GM21576 (cell line): ENCODE results near the gene ACOT8.
"Not testable (repeated sequence)": the region's sequence is repeated elsewhere in the genome, so short reads cannot be mapped to it uniquely, and the experiment has no call there.

Experiments
- ATAC-seq: cut with Tn5 transposase; IDR thresholded peaks from one replicate; pipeline ENCODE4 v1.9.1; 2021; ENCODE audit warnings: mild to moderate bottlenecking, moderate library complexity; ENCODE audit not compliant: unreplicated experiment

Gene ACOT8

GRCh38 chr20:45798935-45799642 lies 58.1 kb downstream of the ACOT8 start:
- no peak for ATAC-seq

DNA sequence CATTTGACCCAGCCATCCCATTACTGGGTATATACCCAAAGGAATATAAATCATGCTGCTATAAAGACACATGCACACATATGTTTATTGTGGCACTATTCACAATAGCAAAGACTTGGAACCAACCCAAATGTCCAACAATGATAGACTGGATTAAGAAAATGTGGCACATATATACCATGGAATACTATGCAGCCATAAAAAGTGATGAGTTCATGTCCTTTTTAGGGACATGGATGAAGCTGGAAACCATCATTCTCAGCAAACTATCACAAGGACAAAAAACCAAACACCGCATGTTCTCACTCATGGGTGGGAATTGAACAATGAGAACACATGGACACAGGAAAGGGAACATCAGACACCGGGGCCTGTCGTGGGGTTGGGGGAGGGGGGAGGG lies 59.2 kb downstream of the ACOT8 start:
- ATAC-seq: not testable (repeated sequence)

GRCh38 chr20:45797510-45797909 lies 59.7 kb downstream of the ACOT8 start:
- ATAC-seq: not testable (repeated sequence)

DNA sequence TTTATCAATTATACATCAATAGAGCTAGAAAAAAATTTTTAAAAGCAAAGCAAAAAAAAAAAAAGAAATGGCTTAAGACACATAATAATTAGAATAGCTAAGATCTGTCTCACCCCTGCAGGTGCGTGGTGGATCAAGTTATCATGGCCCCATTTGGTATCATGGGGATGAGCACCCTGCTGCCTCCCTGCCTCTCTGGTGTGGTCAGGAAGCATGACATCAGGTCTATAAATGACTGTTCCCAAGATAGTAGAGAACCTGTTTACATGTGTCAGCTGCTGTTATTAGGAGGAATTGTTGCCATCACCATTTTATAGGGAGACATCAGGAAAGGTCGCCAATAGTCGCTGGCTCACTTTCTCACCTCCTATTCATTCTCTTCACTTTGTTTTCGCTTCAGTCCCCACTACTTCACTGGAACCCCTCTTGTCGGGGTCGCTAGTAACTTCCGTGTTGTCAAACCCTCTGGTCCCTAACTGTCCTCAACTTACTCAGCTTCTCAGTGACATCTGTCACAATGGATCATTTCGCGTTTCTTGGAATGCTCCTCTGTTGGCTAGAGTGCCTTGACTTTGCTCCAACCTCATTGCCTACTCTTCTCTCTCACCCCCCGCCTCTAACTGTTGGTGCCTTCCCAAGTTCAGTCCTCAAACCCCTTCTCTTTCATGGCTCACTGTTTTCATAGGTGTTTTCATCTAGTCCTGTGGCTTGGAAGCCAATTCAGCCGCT lies 60.7 kb downstream of the ACOT8 start:
- ATAC-seq: no peak

- no peak for ATAC-seq
These were observed 64.7 kb downstream of the ACOT8 start for GRCh38 chr20:45792317-45793118.
